ENCODE measurements around the gene EPB41.
"Not testable (repeated sequence)": the region's sequence is repeated elsewhere in the genome, so short reads cannot be mapped to it uniquely, and the experiment has no call there.

Gene EPB41

DNA sequence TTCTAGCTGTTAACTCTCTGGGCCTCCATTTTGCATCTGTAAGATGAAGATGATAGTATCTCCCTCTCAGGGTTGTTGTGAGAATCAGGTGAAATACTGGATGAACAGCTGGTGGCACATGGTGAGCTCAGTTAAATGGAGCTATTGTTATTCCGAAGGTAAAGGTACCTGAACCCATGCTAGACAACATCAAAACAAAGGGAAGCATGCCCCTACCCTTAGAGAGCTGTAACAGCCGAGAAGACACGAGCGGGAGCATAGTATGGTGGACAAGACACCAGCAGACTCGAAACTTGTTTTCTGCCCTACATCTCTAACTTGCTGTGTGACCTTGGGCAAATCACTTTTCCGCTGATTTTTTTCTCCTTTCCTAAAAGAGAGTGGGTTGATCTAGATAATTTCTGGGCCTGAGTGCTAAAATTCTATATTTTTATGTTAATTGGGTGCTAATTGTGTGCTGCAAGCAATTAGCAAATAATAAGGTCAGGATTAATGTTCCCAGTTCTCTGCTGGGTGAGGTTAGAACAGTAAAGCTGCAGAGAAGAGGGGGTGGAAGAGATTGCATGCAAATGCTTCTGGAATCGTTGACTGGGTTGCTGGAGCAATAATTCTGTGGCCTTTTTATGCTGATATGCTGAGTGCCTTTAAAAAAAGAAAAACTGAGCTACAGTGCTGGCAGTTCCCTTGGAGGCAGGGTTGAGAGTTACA lies 198.5 kb downstream of the EPB41 start:
- DNase-seq (ENCODE audit: low spot score): no peak

DNA sequence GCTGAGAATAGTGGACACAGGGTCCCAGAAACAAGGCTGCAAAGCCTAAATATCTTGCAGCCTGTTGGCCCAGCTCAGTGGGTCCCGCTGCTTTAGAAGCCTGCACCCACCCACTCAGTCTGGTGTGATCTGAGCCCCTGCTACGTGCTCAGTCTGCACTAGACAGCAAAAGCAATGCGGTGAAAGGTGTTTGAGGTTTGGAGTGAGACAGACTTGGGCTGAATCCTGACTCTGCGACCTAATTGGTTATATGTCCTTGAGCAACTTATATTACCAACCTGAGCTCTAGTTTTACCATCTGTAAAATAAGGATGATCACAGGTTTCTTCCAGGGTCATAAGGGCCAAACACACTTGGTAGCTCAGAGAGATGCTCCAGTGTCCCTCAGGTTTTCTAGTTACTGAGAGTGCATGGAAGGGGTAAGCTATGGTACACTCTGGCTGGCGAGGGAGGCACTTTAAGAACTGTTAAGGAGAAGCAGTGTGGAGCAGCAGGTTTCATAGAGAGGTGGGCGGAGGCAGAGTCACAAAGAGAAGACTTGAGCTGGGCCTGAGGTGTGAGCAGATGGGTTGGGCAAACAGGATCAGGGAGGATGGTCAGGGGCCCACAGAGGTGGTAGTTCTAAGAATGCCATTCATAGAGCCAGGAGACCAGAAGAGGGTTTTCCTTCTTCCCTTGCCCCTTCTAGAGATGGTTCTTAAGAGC lies 199.2 kb downstream of the EPB41 start:
- no peak for DNase-seq (ENCODE audit: low spot score)

DNA sequence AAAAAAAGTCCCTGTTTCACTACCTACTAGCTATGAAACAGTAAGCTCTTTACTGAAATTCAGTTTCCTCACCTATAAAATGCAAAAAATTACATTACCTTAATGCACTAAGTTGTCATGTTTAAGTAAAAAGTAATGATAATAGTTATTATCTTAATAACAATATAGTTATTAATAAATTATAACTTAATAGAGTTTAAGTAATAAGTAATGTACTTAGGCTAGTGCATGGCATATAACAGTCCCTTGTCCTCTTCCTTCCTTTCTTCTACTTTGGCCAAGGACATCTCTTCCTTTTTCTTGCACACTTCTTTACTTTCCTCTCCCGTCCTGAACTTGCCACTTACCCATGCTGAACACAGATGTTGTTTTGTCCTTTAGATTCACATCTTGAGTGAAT lies 200.3 kb downstream of the EPB41 start:
- DNase-seq (ENCODE audit: low spot score): no peak

- no peak for DNase-seq (ENCODE audit: low spot score)
These were observed 203.0 kb downstream of the EPB41 start for GRCh38 chr1:29117381-29117780.

- no peak for DNase-seq (ENCODE audit: low spot score)
These were observed 205.0 kb downstream of the EPB41 start for GRCh38 chr1:29119121-29119929.

GRCh38 chr1:29120367-29120766 lies 206.0 kb downstream of the EPB41 start:
- DNase-seq (ENCODE audit: low spot score): no peak

DNA sequence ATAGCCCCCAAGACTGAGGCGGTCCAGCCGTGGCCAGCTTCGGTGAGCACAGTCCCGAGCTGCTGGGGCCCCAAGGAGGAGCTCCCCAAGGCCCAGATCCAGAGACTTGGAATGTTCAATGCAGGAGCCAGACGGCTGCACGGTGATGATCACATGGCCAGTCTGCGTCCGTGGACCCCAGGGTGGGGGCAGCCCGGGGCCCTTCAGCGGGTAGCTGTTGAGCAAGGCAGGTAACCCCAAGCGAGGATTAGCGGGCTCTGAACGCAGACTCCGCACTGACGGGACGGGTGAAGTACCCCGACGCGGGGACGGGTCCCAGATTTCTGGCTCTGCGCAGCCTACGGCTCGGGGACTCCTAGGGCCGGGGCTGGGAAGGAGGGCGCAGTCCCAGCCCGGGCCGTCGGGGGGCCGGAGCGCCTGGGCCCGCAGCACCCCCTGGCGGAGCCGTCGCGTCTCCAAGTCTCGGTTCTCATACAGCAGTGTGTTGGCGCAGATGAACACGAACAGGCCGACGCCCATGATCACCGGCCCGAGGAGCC lies 206.6 kb downstream of the EPB41 start:
- DNase-seq (ENCODE audit: low spot score): no peak

DNA sequence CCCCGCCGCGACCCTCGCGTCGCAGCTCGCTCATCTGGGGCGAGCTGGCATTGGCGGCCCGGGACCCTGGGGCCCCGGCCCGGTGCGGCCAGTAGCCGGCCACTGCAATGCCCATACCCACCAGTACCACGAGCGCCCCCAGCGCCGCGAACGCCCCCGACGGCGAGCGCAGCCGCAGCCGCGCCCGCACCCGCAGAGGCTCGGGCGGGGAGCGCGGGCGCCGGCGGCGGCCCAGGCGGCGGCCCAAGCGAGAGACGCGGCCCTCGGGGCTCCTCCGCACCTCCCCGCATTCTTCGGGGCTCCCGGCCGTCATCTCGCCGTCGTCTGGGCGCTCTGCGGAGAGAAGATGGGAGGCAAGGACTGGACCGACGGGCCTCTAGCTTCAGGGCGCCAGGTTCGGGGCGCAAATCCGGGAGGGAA lies 207.2 kb downstream of the EPB41 start:
- no peak for DNase-seq (ENCODE audit: low spot score)

DNA sequence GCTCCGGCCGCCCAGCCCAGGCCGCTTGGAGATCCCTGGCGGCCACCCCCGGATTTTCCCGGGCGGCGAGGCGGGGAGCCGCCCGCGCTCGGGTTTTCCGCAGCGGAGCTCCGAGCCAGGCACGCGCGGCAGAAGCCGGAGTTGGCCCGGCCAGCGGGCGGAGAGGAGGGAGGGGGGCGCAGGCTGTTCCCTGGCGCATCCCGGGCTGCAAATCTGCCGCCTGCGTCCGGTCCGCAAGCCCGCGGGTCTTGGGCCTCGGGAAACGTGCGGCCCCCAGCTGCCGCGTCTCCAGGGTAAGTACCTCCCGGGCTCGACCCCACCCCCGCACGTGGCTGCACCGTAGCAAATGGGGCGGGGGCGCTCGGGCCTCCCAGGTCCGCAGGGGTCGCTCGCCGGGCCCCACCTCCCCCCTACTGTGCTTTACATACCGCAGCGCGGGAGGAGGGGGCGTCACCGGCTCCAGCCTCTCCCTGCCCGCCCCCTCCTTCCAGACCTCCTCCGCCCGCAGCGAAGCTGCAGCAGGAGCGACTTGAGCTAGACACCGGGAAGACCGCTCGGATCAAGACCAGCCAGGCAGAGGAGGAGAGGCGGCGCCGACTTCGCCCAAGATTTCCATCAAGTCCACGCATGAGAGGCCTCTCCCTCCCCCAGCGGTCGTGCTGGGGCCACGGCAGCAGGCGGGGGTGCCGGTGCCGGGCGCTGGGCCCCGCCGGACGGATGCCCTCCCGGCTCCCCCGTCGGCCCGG lies 207.7 kb downstream of the EPB41 start:
- DNase-seq (ENCODE audit: low spot score): no peak

GRCh38 chr1:29122682-29123052 lies 208.3 kb downstream of the EPB41 start:
- DNase-seq (ENCODE audit: low spot score): no peak

DNA sequence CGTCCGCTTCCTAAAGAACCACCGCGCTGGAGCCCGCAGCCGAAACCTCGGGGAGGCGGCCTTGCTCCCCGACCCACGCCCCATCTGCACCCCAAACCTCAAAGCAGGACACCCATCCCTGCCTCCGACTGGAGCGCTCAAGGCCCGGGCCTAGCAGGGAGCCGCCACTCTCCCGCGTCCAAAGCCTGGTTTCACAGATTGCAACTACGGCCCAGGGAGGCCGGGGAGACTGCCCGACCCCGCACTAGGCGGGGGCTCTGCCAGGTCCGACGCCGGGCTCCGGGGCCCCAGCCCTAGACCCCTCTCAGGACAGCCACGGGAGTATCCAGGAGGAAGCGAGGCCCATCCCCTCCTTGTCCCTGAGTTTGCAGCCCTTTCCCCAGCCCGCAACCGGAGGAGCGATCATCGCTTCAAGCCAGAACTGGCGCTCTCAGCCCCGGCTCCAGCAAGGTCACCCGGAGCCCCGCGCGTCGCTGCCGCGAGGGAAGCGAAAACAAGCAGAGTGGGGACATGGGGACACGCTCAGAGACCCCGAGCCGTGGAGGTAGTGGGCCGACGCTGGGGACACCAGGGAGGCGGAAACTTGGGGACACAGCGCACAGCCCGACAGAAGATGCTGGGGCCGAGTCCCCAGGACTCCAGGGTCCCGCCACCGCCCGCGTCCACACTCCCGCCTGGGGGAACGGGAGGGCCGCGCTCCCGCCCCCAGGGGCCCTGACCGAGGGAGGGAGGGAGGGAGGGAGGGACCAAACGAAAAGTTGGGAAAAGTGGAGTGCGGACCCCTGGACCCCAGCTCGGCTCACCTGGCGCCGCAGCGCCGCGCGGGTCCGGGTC lies 208.9 kb downstream of the EPB41 start:
- DNase-seq (ENCODE audit: low spot score): no peak

DNA sequence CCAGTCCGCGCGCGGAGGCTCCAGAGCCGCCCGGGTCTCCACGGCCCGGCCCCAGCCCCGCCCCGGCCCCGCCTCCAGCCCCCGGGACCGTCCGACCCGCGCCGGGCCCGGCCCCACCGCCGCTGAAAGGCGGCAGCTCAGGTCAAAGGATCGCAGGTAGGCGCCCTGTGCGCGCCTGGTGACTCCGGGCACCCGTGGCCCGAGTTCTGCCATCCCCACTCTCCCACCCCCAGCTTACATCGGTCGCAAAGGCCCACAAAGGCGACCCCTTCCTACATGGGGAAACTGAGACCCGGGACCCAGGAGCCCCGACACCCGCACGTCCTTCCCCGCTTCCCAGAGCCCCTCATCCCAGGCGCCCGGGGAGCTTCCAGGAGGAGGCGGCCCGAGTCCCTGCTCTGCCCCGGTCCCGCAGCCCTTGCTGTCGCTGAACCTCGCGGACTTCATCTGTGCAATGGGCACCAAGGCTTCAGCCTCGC lies 209.6 kb downstream of the EPB41 start, which contains the start of gene TMEM200B:
TSS of gene TMEM200B (minus strand) at position 17 of the 479 bp plus-strand sequence. CDS start 2,075 bp downstream, outside the sequence.
- DNase-seq (ENCODE audit: low spot score): no peak

DNA sequence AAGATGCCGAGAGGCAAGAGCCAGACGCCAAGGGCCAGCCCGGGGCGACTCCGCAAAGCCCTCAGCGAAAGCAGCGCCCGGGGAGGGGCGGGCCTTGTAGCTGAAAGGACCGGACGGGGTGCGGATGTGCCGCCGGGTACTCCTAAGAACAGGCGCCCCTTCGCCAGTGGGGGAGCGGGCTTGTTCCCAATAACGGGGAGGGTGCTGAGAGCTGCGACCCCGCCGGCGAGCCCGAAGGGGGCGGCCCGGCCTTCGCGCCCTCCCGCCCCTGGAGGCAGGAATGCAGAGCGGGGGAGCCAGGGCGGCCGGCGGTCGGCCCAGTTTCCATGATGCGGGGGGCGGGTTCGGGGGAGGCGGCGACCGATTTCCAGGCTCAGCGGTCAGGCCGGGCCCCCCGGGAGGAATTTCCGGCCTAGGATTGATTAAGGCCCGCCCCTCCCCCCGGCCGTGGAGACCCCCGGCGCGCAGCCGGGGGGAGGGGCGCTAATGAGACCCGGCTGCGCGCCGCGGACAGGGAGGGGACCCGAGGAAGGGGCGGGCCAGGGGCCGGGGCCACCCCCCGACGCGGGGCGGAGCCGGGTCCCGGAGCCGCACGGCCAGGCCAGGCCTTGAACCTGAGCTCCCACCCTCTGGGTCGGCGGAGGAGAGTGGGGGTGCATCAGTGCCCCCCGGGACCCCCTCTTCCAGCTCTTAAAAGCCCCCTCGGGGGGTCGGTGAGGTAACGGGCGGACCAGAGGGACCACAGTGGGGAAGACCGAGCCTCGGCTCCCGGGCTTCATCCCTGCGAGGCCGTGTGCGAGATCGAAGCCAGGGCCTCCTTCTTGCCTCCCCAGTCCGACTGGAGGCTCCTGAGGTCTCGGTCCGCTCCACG lies 210.2 kb downstream of the EPB41 start:
- no peak for DNase-seq (ENCODE audit: low spot score)

- DNase-seq (ENCODE audit: low spot score): no peak
These were observed 210.9 kb downstream of the EPB41 start for GRCh38 chr1:29125237-29125641.

DNA sequence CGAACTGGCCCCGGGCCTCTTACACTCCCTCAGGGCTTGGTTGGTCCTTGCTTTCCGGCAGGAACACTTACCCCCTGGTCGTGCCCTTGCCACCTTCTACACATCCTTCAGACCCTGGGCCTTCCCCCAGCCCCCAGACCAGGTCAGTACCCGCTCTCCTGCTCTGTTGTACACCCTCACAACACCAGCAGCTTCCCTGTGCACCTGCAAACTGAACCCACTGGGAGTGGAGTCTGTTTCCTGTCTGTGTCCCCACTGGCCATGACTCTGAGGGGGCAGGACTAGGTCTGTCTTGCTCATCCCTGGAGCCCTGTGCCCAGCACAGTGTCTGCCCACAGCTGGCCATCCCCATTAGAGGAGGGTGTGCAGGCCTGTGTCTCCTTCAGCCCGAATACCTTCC lies 211.4 kb downstream of the EPB41 start:
- no peak for DNase-seq (ENCODE audit: low spot score)

DNA sequence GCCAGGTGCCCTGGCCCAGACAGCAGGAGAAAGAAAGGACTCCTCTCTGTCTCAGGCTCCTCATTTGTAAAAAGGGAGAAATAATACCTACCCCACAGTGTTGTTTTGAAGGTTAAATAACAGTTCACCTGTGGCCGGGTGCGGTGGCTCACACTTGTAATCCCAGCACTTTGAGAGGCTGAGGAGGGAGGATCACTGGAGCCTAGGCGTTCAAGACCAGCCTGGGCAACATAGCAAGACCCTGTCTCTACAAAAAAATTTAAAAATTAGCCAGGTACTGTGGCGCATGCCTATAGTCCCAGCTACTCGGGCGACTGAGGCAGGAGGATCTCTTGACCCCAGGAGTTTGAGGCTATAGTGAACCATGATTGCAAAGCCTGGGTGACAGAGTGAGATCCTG lies 211.8 kb downstream of the EPB41 start:
- DNase-seq (ENCODE audit: low spot score): no peak

GRCh38 chr1:29128739-29129138 lies 214.4 kb downstream of the EPB41 start:
- DNase-seq (ENCODE audit: low spot score): no peak

GRCh38 chr1:29129916-29130315 lies 215.5 kb downstream of the EPB41 start:
- DNase-seq (ENCODE audit: low spot score): no peak

DNA sequence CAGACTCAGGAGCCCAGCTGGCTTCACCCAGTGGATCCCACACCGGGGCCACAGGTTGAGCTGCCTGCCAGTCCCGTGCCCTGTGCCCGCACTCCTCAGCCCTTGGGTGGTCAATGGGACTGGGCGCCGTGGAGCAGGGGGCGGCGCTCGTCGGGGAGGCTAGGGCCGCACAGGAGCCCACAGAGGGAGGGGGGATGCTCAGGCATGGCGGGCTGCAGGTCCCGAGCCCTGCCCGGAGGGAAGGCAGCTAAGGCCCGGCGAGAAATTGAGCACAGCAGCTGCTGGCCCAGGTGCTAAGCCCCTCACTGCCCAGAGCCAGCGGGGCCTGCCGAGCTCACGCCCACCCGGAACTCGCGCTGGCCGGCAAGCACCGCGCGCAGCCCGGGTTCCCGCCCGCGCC lies 216.7 kb downstream of the EPB41 start:
- not testable (repeated sequence) for DNase-seq (ENCODE audit: low spot score)
